ENCODE measurements around the gene MT1X.

The MT1X gene

DNA sequence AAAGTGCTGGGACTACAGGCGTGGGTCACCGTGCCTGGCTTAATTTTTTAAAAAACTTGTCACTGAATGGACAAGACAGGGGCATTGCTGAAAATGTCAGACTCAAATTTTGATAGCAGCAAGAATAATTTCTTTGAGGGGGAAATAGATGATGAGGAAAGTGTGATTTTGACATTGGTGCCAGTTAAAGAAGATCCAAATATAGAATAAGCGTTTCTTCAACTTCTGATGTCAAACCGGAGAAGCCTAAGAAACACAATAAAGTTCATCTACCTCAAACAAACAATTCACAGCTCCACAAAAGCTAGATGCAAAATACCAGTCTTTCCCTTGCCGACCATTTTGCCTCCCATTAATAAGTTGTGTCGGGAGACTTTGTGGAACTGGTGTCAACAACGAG, 4.5 kb downstream of the MT1X start:
- Histone ChIP-seq H3K27ac (ENCODE audit: low read length) (no peak overlapping the region), H3K36me3 (replicated peaks; ENCODE audit: insufficient read depth, low read length) (no peaks in the 10 kb centered on the region), H3K4me3 (ENCODE audit: low read length) (no peak overlapping the region), H3K4me2 (ENCODE audit: low read depth, low read length) (no peak overlapping the region), H3K79me2 (ENCODE audit: low read length) (no peaks in the 10 kb centered on the region), H2AFZ (ENCODE audit: low read length) (no peak overlapping the region), H3F3A (ENCODE audit: insufficient read depth, low read length) (no peaks in the 10 kb centered on the region), H3K9me3 (replicated peaks; ENCODE audit: insufficient read depth, low read length) (no peaks in the 10 kb centered on the region), H3K27me3 (replicated peaks; ENCODE audit: insufficient read depth, low read length) (peaks cover 16% of the 10 kb centered on the region; the same call in 1 of the 2 replicates), H3K9me2 (replicated peaks; ENCODE audit: insufficient read depth, low read length) (no peaks in the 10 kb centered on the region), H4K20me1 (ENCODE audit: insufficient read depth, low read length) (no peaks in the 10 kb centered on the region), H3K4me1 (ENCODE audit: low read length) (no peaks in the 10 kb centered on the region), H3K9ac (ENCODE audit: low read length) (no peak overlapping the region)
- no peak for DNase-seq
- TF ChIP-seq EZH2phosphoT487 (IDR thresholded peaks at IDR 0.05; ENCODE audit: low read length) (no peak), EZH2 (optimal IDR thresholded peaks at IDR 0.05; ENCODE audit: low read depth, low read length) (no peak)
- TF ChIP-seq, protein P1, sequence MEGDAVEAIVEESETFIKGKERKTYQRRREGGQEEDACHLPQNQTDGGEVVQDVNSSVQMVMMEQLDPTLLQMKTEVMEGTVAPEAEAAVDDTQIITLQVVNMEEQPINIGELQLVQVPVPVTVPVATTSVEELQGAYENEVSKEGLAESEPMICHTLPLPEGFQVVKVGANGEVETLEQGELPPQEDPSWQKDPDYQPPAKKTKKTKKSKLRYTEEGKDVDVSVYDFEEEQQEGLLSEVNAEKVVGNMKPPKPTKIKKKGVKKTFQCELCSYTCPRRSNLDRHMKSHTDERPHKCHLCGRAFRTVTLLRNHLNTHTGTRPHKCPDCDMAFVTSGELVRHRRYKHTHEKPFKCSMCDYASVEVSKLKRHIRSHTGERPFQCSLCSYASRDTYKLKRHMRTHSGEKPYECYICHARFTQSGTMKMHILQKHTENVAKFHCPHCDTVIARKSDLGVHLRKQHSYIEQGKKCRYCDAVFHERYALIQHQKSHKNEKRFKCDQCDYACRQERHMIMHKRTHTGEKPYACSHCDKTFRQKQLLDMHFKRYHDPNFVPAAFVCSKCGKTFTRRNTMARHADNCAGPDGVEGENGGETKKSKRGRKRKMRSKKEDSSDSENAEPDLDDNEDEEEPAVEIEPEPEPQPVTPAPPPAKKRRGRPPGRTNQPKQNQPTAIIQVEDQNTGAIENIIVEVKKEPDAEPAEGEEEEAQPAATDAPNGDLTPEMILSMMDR (IDR thresholded peaks at IDR 0.05; ENCODE audit: low read length): no peak

DNA sequence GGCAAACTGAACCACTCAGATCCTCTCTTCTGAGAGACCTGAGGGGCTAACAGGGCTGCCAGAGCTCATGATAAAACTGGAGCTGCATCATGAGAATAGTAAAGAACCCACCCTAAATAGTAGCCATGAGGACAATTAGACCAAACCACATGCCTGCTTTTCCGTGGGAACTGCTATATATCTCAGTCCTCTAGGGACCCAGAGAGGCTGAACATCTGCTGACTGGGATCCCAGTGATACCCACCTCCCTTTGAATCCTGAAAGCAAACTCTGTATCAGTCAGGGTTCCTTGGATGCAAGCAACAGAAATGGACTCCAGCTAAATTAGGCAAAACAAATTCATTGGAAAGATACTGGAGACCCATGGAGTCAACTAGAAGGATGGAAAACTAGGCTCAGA, 6.5 kb downstream of the MT1X start:
- no peaks in the 10 kb centered on the region for H3F3A ChIP-seq (ENCODE audit: insufficient read depth, low read length)
- H4K20me1 ChIP-seq (ENCODE audit: insufficient read depth, low read length): no peaks in the 10 kb centered on the region
- no peak overlapping the region for H3K4me2 ChIP-seq (ENCODE audit: low read depth, low read length)
- H3K9me3 ChIP-seq (replicated peaks; ENCODE audit: insufficient read depth, low read length): no peaks in the 10 kb centered on the region
- no peaks in the 10 kb centered on the region for H3K9me2 ChIP-seq (replicated peaks; ENCODE audit: insufficient read depth, low read length)
- no peaks in the 10 kb centered on the region for H3K79me2 ChIP-seq (ENCODE audit: low read length)
- H3K36me3 ChIP-seq (replicated peaks; ENCODE audit: insufficient read depth, low read length): no peaks in the 10 kb centered on the region
- no peak overlapping the region for H3K27ac ChIP-seq (ENCODE audit: low read length)
- DNase-seq: no peak
- H3K27me3 ChIP-seq (replicated peaks; ENCODE audit: insufficient read depth, low read length): peaks cover 10% of the 10 kb centered on the region; the same call in 1 of the 2 replicates
- H3K9ac ChIP-seq (ENCODE audit: low read length): no peak overlapping the region
- TF ChIP-seq EZH2 (optimal IDR thresholded peaks at IDR 0.05; ENCODE audit: low read depth, low read length): no peak
- TF ChIP-seq, protein P1 (IDR thresholded peaks at IDR 0.05; ENCODE audit: low read length): no peak
- TF ChIP-seq EZH2phosphoT487 (IDR thresholded peaks at IDR 0.05; ENCODE audit: low read length): no peak
- H3K4me3 ChIP-seq (ENCODE audit: low read length): no peak overlapping the region
- H2AFZ ChIP-seq (ENCODE audit: low read length): no peak overlapping the region
- H3K4me1 ChIP-seq (ENCODE audit: low read length): no peaks in the 10 kb centered on the region

DNA sequence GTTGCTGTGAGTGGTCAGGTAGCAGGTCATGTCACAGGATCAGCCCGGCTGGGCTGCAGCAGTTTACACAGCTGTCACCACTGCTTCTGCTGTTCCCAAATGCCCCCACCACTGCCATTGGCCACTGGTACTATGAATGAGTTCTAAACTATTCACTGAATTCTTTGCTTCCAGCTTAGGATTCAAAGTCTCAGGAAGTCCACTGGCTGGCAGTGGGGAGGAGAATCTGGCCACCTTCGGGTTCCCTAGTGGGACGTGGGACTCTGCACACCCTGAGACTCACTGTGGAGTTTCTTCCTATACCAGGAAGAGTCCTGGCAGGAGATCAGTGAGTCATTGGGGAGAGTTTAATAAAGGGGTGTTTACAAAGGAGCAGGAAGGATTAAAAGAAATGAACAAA, 6.9 kb downstream of the MT1X start:
- Histone ChIP-seq H3K27ac (ENCODE audit: low read length) (no peak overlapping the region), H4K20me1 (ENCODE audit: insufficient read depth, low read length) (no peaks in the 10 kb centered on the region), H3F3A (ENCODE audit: insufficient read depth, low read length) (no peaks in the 10 kb centered on the region), H2AFZ (ENCODE audit: low read length) (no peak overlapping the region), H3K79me2 (ENCODE audit: low read length) (no peaks in the 10 kb centered on the region), H3K9me2 (replicated peaks; ENCODE audit: insufficient read depth, low read length) (no peaks in the 10 kb centered on the region), H3K9ac (ENCODE audit: low read length) (no peak overlapping the region), H3K4me1 (ENCODE audit: low read length) (no peaks in the 10 kb centered on the region), H3K27me3 (replicated peaks; ENCODE audit: insufficient read depth, low read length) (peaks cover 9% of the 10 kb centered on the region; the same call in 1 of the 2 replicates), H3K36me3 (replicated peaks; ENCODE audit: insufficient read depth, low read length) (no peaks in the 10 kb centered on the region), H3K9me3 (replicated peaks; ENCODE audit: insufficient read depth, low read length) (no peaks in the 10 kb centered on the region), H3K4me2 (ENCODE audit: low read depth, low read length) (no peak overlapping the region), H3K4me3 (ENCODE audit: low read length) (no peak overlapping the region)
- TF ChIP-seq, protein P1 (IDR thresholded peaks at IDR 0.05; ENCODE audit: low read length): no peak
- no peak for TF ChIP-seq EZH2phosphoT487 (IDR thresholded peaks at IDR 0.05; ENCODE audit: low read length)
- no peak for TF ChIP-seq EZH2 (optimal IDR thresholded peaks at IDR 0.05; ENCODE audit: low read depth, low read length)
- DNase-seq: no peak

All from MM.1S (cell line).